Brain pericyte (primary cell): ENCODE data around the gene SLC12A7.
"Not testable (repeated sequence)": the region's sequence is repeated elsewhere in the genome, so short reads cannot be mapped to it uniquely, and the experiment has no call there.

Experiments
- DNase-seq: peaks from one replicate; pipeline ENCODE4 v3.0.0-alpha.2; 2012; ENCODE audit warnings: low read depth, low spot score

The SLC12A7 gene

GRCh38 chr5:1110307-1111240 lies 1.3 kb downstream of the SLC12A7 start:
- no peak for DNase-seq

- DNase-seq, result no peak
These were observed 2.1 kb downstream of the SLC12A7 start for GRCh38 chr5:1109542-1110306.

GRCh38 chr5:1108865-1109174 lies 3.0 kb downstream of the SLC12A7 start:
- DNase-seq, result no peak

GRCh38 chr5:1108023-1108864 lies 3.6 kb downstream of the SLC12A7 start:
- no peak for DNase-seq

GRCh38 chr5:1107167-1108022 lies 4.5 kb downstream of the SLC12A7 start:
- no peak for DNase-seq

- DNase-seq, result no peak
These were observed 5.3 kb downstream of the SLC12A7 start for GRCh38 chr5:1106385-1107166.

DNA sequence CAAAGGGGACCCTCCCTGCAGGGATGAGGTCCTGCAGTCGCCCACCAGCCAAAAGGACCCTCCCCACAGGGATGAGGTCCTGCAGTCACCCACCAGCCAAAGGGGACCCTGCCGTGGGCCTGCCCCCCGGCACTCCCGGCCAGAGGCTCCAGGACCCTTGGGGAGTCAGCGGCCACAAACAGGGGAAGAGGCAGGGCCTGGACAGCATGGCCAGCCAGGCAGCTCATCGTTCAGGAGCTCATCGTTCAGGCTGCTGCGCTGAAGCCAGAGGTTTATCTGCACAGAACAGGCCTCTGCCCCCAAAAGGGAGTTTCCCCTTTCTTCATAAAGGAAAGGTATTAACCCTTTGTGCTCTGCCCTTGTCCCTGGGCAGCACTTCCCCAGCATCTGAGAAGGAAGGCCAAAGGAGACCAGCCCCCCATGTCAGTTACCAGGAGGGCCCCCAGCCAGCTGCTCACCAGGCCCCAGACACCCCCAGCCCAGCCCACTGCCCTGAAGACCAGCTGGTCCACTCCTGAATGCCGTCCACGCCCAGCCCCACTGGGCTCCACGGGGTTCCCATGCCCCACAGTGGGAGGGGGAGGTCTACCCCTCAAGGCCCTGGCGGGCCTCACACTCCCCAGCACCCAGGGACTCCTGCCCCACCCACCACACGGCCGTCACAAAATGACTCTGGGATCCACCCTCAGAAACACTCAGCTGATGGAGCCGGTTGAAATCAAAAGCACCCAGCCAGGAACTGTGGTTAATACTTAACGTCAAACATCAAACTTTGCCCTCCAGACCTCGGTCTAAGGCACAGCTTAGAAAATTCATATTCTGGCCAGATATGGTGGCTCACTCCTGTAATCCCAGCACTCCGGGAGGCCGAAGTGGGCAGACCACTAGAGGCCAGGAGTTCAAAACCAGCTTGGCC lies 6.3 kb downstream of the SLC12A7 start:
- no peak for DNase-seq

GRCh38 chr5:1104327-1105006 lies 7.4 kb downstream of the SLC12A7 start:
- DNase-seq, result no peak

GRCh38 chr5:1103505-1104326 lies 8.1 kb downstream of the SLC12A7 start:
- no peak for DNase-seq

GRCh38 chr5:1103093-1103492 lies 8.8 kb downstream of the SLC12A7 start:
- no peak for DNase-seq

DNA sequence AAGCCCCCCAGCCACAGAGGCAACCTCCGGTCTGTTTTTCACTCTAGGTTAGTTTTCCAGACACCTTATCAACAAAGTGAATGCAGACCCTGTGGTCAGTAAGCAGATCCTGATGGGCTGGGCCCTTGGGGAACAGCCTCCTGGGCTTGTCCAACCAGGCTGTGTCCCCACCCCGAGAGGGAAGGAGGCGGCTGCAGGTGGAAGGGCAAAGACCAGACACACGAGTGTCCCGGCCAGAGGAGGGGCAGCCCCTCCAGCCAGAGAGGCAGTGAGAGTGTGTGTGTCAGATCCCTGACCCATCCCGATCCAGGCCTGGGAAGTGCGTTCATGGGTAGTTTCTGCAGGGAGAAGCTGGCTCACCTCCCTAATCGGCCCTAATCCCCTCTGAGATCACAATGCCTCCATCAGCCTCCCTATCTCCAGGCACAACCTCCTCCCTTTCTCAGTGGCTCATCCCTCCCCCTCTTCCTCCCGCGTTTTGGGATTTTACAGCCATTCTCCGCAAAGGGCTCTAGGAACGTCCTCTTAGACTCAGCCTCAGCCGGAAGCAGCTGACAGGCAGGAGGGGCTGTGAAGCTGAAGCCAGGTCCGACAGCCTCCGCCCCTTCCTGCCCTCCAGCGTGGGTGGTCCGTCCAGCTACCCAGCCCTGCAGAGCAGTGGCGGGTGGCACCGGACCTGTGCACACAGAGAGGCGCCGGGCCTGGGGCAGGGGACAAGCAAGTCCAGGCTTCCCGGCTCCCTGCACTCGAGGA lies 9.7 kb downstream of the SLC12A7 start:
- no peak for DNase-seq

GRCh38 chr5:1100664-1101574 lies 10.9 kb downstream of the SLC12A7 start:
- DNase-seq, result no peak

DNA sequence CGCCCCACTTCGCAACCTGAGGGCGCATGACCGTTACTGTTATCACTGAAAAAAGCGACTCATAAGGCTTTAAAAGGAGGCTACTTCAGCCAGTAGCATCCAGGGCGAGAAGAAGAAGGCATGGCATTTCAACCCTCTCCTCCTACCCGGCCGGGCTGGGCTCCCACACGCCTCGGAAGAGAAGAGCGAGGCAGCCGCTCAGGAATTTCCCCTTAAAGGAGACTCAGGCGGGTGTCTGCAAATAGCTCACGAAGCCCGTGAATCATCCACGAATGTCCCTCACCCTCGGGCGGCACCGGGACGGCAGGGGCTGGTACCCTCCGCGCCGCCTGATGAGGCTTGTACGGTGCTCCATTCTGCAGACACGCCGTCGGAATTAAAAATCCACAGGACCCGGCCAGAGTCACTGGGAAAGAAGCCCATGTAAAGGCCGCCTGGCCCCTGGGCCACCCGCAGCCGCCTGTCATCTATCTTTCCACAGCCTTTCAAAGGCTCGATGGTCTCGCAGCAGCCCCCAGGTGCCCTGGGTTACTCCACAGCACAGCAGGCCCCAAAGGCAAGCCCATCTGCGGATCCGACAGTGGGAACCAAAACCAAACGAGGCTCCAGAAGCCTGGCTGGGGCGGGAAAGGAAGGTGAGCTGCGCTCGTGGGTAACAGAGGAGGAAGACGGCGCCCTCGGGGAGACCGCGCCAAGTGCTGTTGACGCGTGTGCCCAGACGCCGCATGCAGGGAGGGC lies 11.8 kb downstream of the SLC12A7 start:
- DNase-seq, result no peak

DNA sequence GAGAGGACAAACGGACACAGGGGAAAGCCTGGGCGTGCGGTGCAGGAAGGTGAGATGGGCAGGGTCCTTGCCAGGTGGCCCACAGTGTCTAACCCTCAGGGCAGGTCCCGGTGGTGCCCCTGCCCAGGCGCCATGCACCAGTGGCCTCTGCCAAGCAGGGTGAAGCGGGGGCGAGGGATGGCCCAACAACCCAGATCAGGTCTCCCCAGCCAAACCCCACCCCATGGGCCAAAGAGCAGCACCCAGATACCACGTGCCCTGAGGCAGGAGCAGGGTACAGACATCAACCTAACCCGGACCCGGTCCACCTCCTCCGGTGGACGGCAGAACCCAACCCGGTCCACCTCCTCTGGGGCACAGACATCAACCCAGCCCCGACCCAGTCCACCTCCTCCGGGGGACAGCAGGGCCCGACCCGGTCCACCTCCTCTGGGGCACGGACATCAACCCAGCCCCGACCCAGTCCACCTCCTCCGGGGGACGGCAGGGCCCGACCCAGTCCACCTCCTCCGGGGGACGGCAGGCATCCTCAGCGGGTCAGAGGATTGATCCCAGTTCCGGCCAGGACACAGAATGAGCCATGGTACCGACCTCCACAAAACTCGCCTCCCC lies 12.8 kb downstream of the SLC12A7 start:
- DNase-seq, result no peak

GRCh38 chr5:1097988-1098385 lies 13.9 kb downstream of the SLC12A7 start:
- DNase-seq, result not testable (repeated sequence)
